Activated CD8-positive, alpha-beta T cell treated with anti-CD3 and anti-CD28 coated beads, Interleukin-2, amount 10 ng/mL, durations not matched to agents 7 days and 5 days (primary cell): Measurements from ENCODE around the gene ARHGAP15. TPM values are rescaled to one million over a fixed set of nuclear protein-coding genes. Genes with fewer than 3 reads are reported as not detected.
A peak's percentile ranks its signal among the peaks of the same experiment; 100 is the strongest.

Source experiments
- ATAC-seq: fragments of 150-1000 bp; cut with Tn5 transposase; one replicate; pipeline ENCODE4 v1.10.0; 2021; ENCODE audit warnings: moderate library complexity
- CTCF ChIA-PET: fragments of 350-600 bp; sonication (Branson Sonifier 250); formaldehyde crosslinking; loops from one replicate; lab custom pipeline; 2021; ENCODE audit warnings: antibody characterized with exemption; lab: Charles Lee
- POLR2A ChIA-PET: fragments of 350-600 bp; sonication (Branson Sonifier 250); formaldehyde crosslinking; loops from one replicate; lab custom pipeline; 2021; ENCODE audit warnings: antibody characterized with exemption; lab: Charles Lee
- DNase-seq: peaks from one replicate; pipeline ENCODE4 v3.0.0-alpha.2; 2020
- H3K27ac Mint-ChIP-seq: one replicate; pipeline ENCODE4 v1.8.0; 2021; ENCODE audit warnings: mild to moderate bottlenecking, mixed read lengths
- H3K27me3 Mint-ChIP-seq: one replicate; pipeline ENCODE4 v1.8.0; 2021; ENCODE audit warnings: low read depth, mixed read lengths
- H3K36me3 Mint-ChIP-seq: one replicate; pipeline ENCODE4 v1.8.0; 2021; ENCODE audit warnings: low read depth, mixed read lengths
- H3K4me1 Mint-ChIP-seq: one replicate; pipeline ENCODE4 v1.8.0; 2021; ENCODE audit warnings: low read depth, mixed read lengths
- H3K4me3 Mint-ChIP-seq: one replicate; pipeline ENCODE4 v1.8.0; 2021; ENCODE audit warnings: mild to moderate bottlenecking, mixed read lengths
- H3K9me3 Mint-ChIP-seq: one replicate; pipeline ENCODE4 v1.8.0; 2022; ENCODE audit warnings: mixed read lengths; ENCODE audit not compliant: insufficient read depth
- total RNA-seq, 2 experiments: library from RNA; stranded (reverse); gene quantifications; one replicate each; pipeline ENCODE4 v1.2.3, GENCODE V29; 2021

ARHGAP15 gene
- total RNA-seq, 2 experiments from 2014 or later, result 154 to 158 TPM

- Mint-ChIP-seq H3K36me3 (peaks cover 56% of the 10 kb centered on the region), H3K27ac (peak overlapping the region; percentile 85), H3K4me1 (peaks cover 51% of the 10 kb centered on the region), H3K4me3 (no peak overlapping the region), H3K9me3 (peaks cover 7% of the 10 kb centered on the region), H3K27me3 (no peaks in the 10 kb centered on the region)
- ChIA-PET CTCF (interaction anchor here (1.1 to 6.8 kb wide), 5 partner anchors 41 to 152 kb away, joined by 3 to 112 read pairs (median 6); no protein-coding TSS in a partner anchor), POLR2A (no interaction called here)
- ATAC-seq (no peak), DNase-seq (no peak)
Measured at GRCh38 chr2:143263066-143263625, 133.9 kb downstream of the ARHGAP15 start.

GRCh38 chr2:143264851-143265250 lies 135.6 kb downstream of the ARHGAP15 start:
- POLR2A ChIA-PET, result interaction anchor here (0.6 kb wide), 1 partner anchor 1051 kb away, joined by 3 read pairs; no protein-coding TSS in a partner anchor
- H3K27ac Mint-ChIP-seq, result no peak overlapping the region
- peaks cover 7% of the 10 kb centered on the region for H3K9me3 Mint-ChIP-seq
- no peak for DNase-seq
- H3K4me1 Mint-ChIP-seq, result peaks cover 35% of the 10 kb centered on the region
- CTCF ChIA-PET, result interaction anchor here (1.0 to 3.4 kb wide), 7 partner anchors 17 to 230 kb away, joined by 3 to 13 read pairs (median 5); no protein-coding TSS in a partner anchor
- no peak for ATAC-seq
- H3K36me3 Mint-ChIP-seq, result peaks cover 55% of the 10 kb centered on the region
- no peak overlapping the region for H3K4me3 Mint-ChIP-seq
- no peaks in the 10 kb centered on the region for H3K27me3 Mint-ChIP-seq

GRCh38 chr2:143279672-143280071 lies 150.5 kb downstream of the ARHGAP15 start:
- Mint-ChIP-seq H3K4me3 (no peak overlapping the region), H3K9me3 (no peaks in the 10 kb centered on the region), H3K27me3 (no peaks in the 10 kb centered on the region), H3K4me1 (peaks cover 25% of the 10 kb centered on the region), H3K27ac (no peak overlapping the region), H3K36me3 (peaks cover 34% of the 10 kb centered on the region)
- POLR2A ChIA-PET, result interaction anchor here (1.0 kb wide), 1 partner anchor 14 kb away, joined by 3 read pairs; no protein-coding TSS in a partner anchor
- CTCF ChIA-PET, result interaction anchor here (0.7 to 9.3 kb wide), 6 partner anchors 12 to 168 kb away, joined by 3 to 96 read pairs (median 7); no protein-coding TSS in a partner anchor
- DNase-seq, result no peak
- ATAC-seq, result no peak

GRCh38 chr2:143280097-143280757 lies 151.0 kb downstream of the ARHGAP15 start:
- ATAC-seq (no peak), DNase-seq (no peak)
- H3K36me3 Mint-ChIP-seq, result peaks cover 30% of the 10 kb centered on the region
- no peak overlapping the region for H3K27ac Mint-ChIP-seq
- H3K9me3 Mint-ChIP-seq, result no peaks in the 10 kb centered on the region
- no peaks in the 10 kb centered on the region for H3K27me3 Mint-ChIP-seq
- POLR2A ChIA-PET, result no interaction called here
- H3K4me1 Mint-ChIP-seq, result peaks cover 24% of the 10 kb centered on the region
- H3K4me3 Mint-ChIP-seq, result no peak overlapping the region
- CTCF ChIA-PET, result interaction anchor here (0.7 to 9.3 kb wide), 7 partner anchors 15 to 246 kb away, joined by 3 to 96 read pairs (median 6); no protein-coding TSS in a partner anchor

- Mint-ChIP-seq H3K36me3 (peaks cover 24% of the 10 kb centered on the region), H3K9me3 (no peaks in the 10 kb centered on the region), H3K4me3 (no peak overlapping the region), H3K4me1 (peaks cover 13% of the 10 kb centered on the region), H3K27ac (no peak overlapping the region), H3K27me3 (no peaks in the 10 kb centered on the region)
- CTCF ChIA-PET, result interaction anchor here (0.7 to 9.3 kb wide), 7 partner anchors 17 to 248 kb away, joined by 3 to 96 read pairs (median 13); no protein-coding TSS in a partner anchor
- POLR2A ChIA-PET, result no interaction called here
- ATAC-seq, result no peak
- DNase-seq, result peak; percentile 51
Measured at GRCh38 chr2:143282684-143283083, 153.5 kb downstream of the ARHGAP15 start.

- Mint-ChIP-seq H3K27ac (no peak overlapping the region), H3K36me3 (peaks cover 23% of the 10 kb centered on the region), H3K4me3 (no peak overlapping the region), H3K9me3 (no peaks in the 10 kb centered on the region), H3K4me1 (peaks cover 13% of the 10 kb centered on the region), H3K27me3 (no peaks in the 10 kb centered on the region)
- peak; percentile 50 for DNase-seq
- ChIA-PET CTCF (interaction anchor here (0.7 to 9.3 kb wide), 31 partner anchors 9 to 249 kb away, joined by 3 to 96 read pairs (median 5); no protein-coding TSS in a partner anchor), POLR2A (interaction anchor here (0.6 kb wide), 1 partner anchor 28 kb away, joined by 3 read pairs; no protein-coding TSS in a partner anchor)
- no peak for ATAC-seq
Measured at GRCh38 chr2:143284087-143284675, 155.0 kb downstream of the ARHGAP15 start.

GRCh38 chr2:143289025-143289424 lies 159.8 kb downstream of the ARHGAP15 start:
- DNase-seq (no peak), ATAC-seq (no peak)
- no peak overlapping the region for H3K27ac Mint-ChIP-seq
- CTCF ChIA-PET, result interaction anchor here (0.9 to 1.8 kb wide), 2 partner anchors 23 to 30 kb away, joined by 3 to 7 read pairs; no protein-coding TSS in a partner anchor
- POLR2A ChIA-PET, result interaction anchor here (0.6 kb wide), 1 partner anchor 16 kb away, joined by 3 read pairs; no protein-coding TSS in a partner anchor
- H3K27me3 Mint-ChIP-seq, result no peaks in the 10 kb centered on the region
- no peak overlapping the region for H3K4me3 Mint-ChIP-seq
- H3K9me3 Mint-ChIP-seq, result no peaks in the 10 kb centered on the region
- H3K36me3 Mint-ChIP-seq, result peaks cover 21% of the 10 kb centered on the region
- H3K4me1 Mint-ChIP-seq, result peaks cover under 1% of the 10 kb centered on the region

GRCh38 chr2:143290221-143290620 lies 161.0 kb downstream of the ARHGAP15 start:
- POLR2A ChIA-PET, result no interaction called here
- CTCF ChIA-PET, result interaction anchor here (1.8 kb wide), 1 partner anchor 31 kb away, joined by 7 read pairs; no protein-coding TSS in a partner anchor
- DNase-seq (no peak), ATAC-seq (no peak)
- Mint-ChIP-seq H3K9me3 (no peaks in the 10 kb centered on the region), H3K4me3 (no peak overlapping the region), H3K27ac (no peak overlapping the region), H3K4me1 (no peaks in the 10 kb centered on the region), H3K36me3 (peaks cover 23% of the 10 kb centered on the region), H3K27me3 (no peaks in the 10 kb centered on the region)

- POLR2A ChIA-PET, result no interaction called here
- Mint-ChIP-seq H3K4me3 (no peak overlapping the region), H3K36me3 (peaks cover 29% of the 10 kb centered on the region), H3K27me3 (no peaks in the 10 kb centered on the region), H3K9me3 (no peaks in the 10 kb centered on the region), H3K4me1 (no peaks in the 10 kb centered on the region), H3K27ac (no peak overlapping the region)
- ATAC-seq, result no peak
- CTCF ChIA-PET, result no interaction called here
- no peak for DNase-seq
Measured at GRCh38 chr2:143294068-143294467, 164.8 kb downstream of the ARHGAP15 start.

GRCh38 chr2:143296089-143296488 lies 166.9 kb downstream of the ARHGAP15 start:
- DNase-seq (no peak), ATAC-seq (no peak)
- Mint-ChIP-seq H3K27me3 (no peaks in the 10 kb centered on the region), H3K4me3 (no peak overlapping the region), H3K27ac (no peak overlapping the region), H3K36me3 (peaks cover 38% of the 10 kb centered on the region), H3K9me3 (no peaks in the 10 kb centered on the region), H3K4me1 (no peaks in the 10 kb centered on the region)
- ChIA-PET POLR2A (no interaction called here), CTCF (interaction anchor here (0.6 to 1.7 kb wide), 2 partner anchors 12 to 16 kb away, joined by 3 to 8 read pairs; no protein-coding TSS in a partner anchor)

GRCh38 chr2:143297182-143297581 lies 168.0 kb downstream of the ARHGAP15 start:
- Mint-ChIP-seq H3K27me3 (no peaks in the 10 kb centered on the region), H3K4me1 (no peaks in the 10 kb centered on the region), H3K27ac (no peak overlapping the region), H3K9me3 (peaks cover 4% of the 10 kb centered on the region), H3K4me3 (no peak overlapping the region), H3K36me3 (peaks cover 40% of the 10 kb centered on the region)
- POLR2A ChIA-PET, result no interaction called here
- DNase-seq (no peak), ATAC-seq (no peak)
- CTCF ChIA-PET, result interaction anchor here (1.0 to 1.7 kb wide), 2 partner anchors 13 to 15 kb away, joined by 3 to 8 read pairs; no protein-coding TSS in a partner anchor
